ENCODE measurements around the gene BEX4.

BEX4 gene

GRCh38 chrX:103254171-103254824 is 39.4 kb downstream of the BEX4 start:
- H3K4me1 ChIP-seq (ENCODE audit: control insufficient read depth, low read length), result peaks cover 4% of the 10 kb centered on the region; the same call in 1 of the 2 replicates
- TF ChIP-seq EZH2phosphoT487 (IDR thresholded peaks at IDR 0.05; ENCODE audit: borderline replicate concordance, low read length), result no peak
- no peak for TF ChIP-seq CTCF (IDR thresholded peaks at IDR 0.05; ENCODE audit: low read depth, low read length, poor library complexity, severe bottlenecking)
- H3K79me2 ChIP-seq (ENCODE audit: control insufficient read depth, low read length), result peaks cover 9% of the 10 kb centered on the region

GRCh38 chrX:103254921-103255493 is 40.1 kb downstream of the BEX4 start, which contains the start of gene TCEAL8:
TSS of gene TCEAL8 (minus strand) at chrX:103255155. CDS start at chrX:103253979, 1,176 bp downstream.
- TF ChIP-seq EZH2phosphoT487 (IDR thresholded peaks at IDR 0.05; ENCODE audit: borderline replicate concordance, low read length) (no peak), CTCF (IDR thresholded peaks at IDR 0.05; ENCODE audit: low read depth, low read length, poor library complexity, severe bottlenecking) (no peak)
- no peak within 1 kb of the TSS; the same call in 1 of the 2 replicates for H3K27ac ChIP-seq (ENCODE audit: low read depth, low read length)
- H3K27me3 ChIP-seq (ENCODE audit: control insufficient read depth, low read length), result no peaks in the 10 kb centered on the region

More at GRCh38 chrX:103254171-103254824, 39.4 kb downstream of the BEX4 start:
- no peaks in the 10 kb centered on the region for H3K9me2 ChIP-seq (replicated peaks; ENCODE audit: control insufficient read depth, low read length)
- peak overlapping the region; percentile 83 for H3K4me3 ChIP-seq (ENCODE audit: low read length)
- H3K4me2 ChIP-seq (ENCODE audit: low read length), result peak overlapping the region; percentile 75
- no peak overlapping the region for H3K27ac ChIP-seq (ENCODE audit: low read depth, low read length)
- H3K36me3 ChIP-seq (ENCODE audit: control insufficient read depth, low read length), result no peaks in the 10 kb centered on the region; the same call in 1 of the 2 replicates
- H3K9me3 ChIP-seq (ENCODE audit: control insufficient read depth, insufficient read depth, low read length), result no peaks in the 10 kb centered on the region
- no peaks in the 10 kb centered on the region for H3K27me3 ChIP-seq (ENCODE audit: control insufficient read depth, low read length)
- no peaks in the 10 kb centered on the region for H3F3A ChIP-seq (ENCODE audit: control insufficient read depth, insufficient read depth)
- no peaks in the 10 kb centered on the region for H4K20me1 ChIP-seq (ENCODE audit: control insufficient read depth, insufficient read depth, low read depth, low read length)

GRCh38 chrX:103256651-103257050 is 41.7 kb downstream of the BEX4 start:
- H3K36me3 ChIP-seq (ENCODE audit: control insufficient read depth, low read length), result no peaks in the 10 kb centered on the region; the same call in 1 of the 2 replicates
- no peak for TF ChIP-seq EZH2phosphoT487 (IDR thresholded peaks at IDR 0.05; ENCODE audit: borderline replicate concordance, low read length)
- no peak for TF ChIP-seq CTCF (IDR thresholded peaks at IDR 0.05; ENCODE audit: low read depth, low read length, poor library complexity, severe bottlenecking)
- no peaks in the 10 kb centered on the region for H3K9me3 ChIP-seq (ENCODE audit: control insufficient read depth, insufficient read depth, low read length)
- no peaks in the 10 kb centered on the region for H4K20me1 ChIP-seq (ENCODE audit: control insufficient read depth, insufficient read depth, low read depth, low read length)
- H3K27ac ChIP-seq (ENCODE audit: low read depth, low read length), result no peak overlapping the region
- H3K4me1 ChIP-seq (ENCODE audit: control insufficient read depth, low read length), result peaks cover 4% of the 10 kb centered on the region; the same call in 1 of the 2 replicates
- H3K27me3 ChIP-seq (ENCODE audit: control insufficient read depth, low read length), result no peaks in the 10 kb centered on the region
- peaks cover 9% of the 10 kb centered on the region for H3K79me2 ChIP-seq (ENCODE audit: control insufficient read depth, low read length)
- H3K4me3 ChIP-seq (ENCODE audit: low read length), result no peak overlapping the region
- no peak overlapping the region for H3K4me2 ChIP-seq (ENCODE audit: low read length)
- H3K9me2 ChIP-seq (replicated peaks; ENCODE audit: control insufficient read depth, low read length), result no peaks in the 10 kb centered on the region
- H3F3A ChIP-seq (ENCODE audit: control insufficient read depth, insufficient read depth), result no peaks in the 10 kb centered on the region

More at GRCh38 chrX:103254921-103255493, 40.1 kb downstream of the BEX4 start, which contains the start of gene TCEAL8:
- Histone ChIP-seq H3K4me2 (ENCODE audit: low read length) (peak within 1 kb of the TSS; percentile 75), H4K20me1 (ENCODE audit: control insufficient read depth, insufficient read depth, low read depth, low read length) (no peaks in the 10 kb centered on the region), H3K79me2 (ENCODE audit: control insufficient read depth, low read length) (peaks cover 9% of the 10 kb centered on the region), H3K9me3 (ENCODE audit: control insufficient read depth, insufficient read depth, low read length) (no peaks in the 10 kb centered on the region), H3F3A (ENCODE audit: control insufficient read depth, insufficient read depth) (no peaks in the 10 kb centered on the region), H3K4me1 (ENCODE audit: control insufficient read depth, low read length) (peaks cover 4% of the 10 kb centered on the region; the same call in 1 of the 2 replicates), H3K9me2 (replicated peaks; ENCODE audit: control insufficient read depth, low read length) (no peaks in the 10 kb centered on the region), H3K36me3 (ENCODE audit: control insufficient read depth, low read length) (no peaks in the 10 kb centered on the region; the same call in 1 of the 2 replicates), H3K4me3 (ENCODE audit: low read length) (peak within 1 kb of the TSS; percentile 83)
